Left cardiac atrium (tissue), 4 donors: Measurements from ENCODE around the gene GAS2L2. TPM values are rescaled to one million over a fixed set of nuclear protein-coding genes. Genes with fewer than 3 reads are reported as not detected.
A peak's percentile ranks its signal among the peaks of the same experiment; 100 is the strongest.

Experiments
- ATAC-seq, 2 donors: fragments of 200-7000 bp; cut with Tn5 transposase; one replicate each; pipeline ENCODE4 v1.9.1; 2020; ENCODE audit warnings: mild to moderate bottlenecking in 2 of 2, moderate library complexity in 2 of 2
- DNase-seq: peaks from one replicate; pipeline ENCODE4 v3.0.0-alpha.2; 2020
- intact Hi-C, 2 donors: fragments of 100-400 bp; cut with DNase I; formaldehyde crosslinking; loops; one replicate each; pipeline versions ENCODE4 v1.14.1 to v1.15.1; 2022 to 2023
- total RNA-seq, 2 donors: library from RNA; stranded (reverse); fragmentation: NEBNext Ultra II Directional; extraction: Animal tissue kit (Norgen Biotek cat#: 25700); gene quantifications; one replicate each; pipeline ENCODE4 v1.2.1, GENCODE V29; 2021
- donor health status: DM: no; HTN: yes; CAD: no.
- donor health status: DM: no; HTN: yes; CAD: no; lungs with severe emphysema.
- donor health status: DM: yes; HTN: yes; CAD: no.
- donor health status: Dilated cardiomyopathy.

GAS2L2 gene
- total RNA-seq, 2 donors from 2014 or later = 0.47 to 1.1 TPM

DNA sequence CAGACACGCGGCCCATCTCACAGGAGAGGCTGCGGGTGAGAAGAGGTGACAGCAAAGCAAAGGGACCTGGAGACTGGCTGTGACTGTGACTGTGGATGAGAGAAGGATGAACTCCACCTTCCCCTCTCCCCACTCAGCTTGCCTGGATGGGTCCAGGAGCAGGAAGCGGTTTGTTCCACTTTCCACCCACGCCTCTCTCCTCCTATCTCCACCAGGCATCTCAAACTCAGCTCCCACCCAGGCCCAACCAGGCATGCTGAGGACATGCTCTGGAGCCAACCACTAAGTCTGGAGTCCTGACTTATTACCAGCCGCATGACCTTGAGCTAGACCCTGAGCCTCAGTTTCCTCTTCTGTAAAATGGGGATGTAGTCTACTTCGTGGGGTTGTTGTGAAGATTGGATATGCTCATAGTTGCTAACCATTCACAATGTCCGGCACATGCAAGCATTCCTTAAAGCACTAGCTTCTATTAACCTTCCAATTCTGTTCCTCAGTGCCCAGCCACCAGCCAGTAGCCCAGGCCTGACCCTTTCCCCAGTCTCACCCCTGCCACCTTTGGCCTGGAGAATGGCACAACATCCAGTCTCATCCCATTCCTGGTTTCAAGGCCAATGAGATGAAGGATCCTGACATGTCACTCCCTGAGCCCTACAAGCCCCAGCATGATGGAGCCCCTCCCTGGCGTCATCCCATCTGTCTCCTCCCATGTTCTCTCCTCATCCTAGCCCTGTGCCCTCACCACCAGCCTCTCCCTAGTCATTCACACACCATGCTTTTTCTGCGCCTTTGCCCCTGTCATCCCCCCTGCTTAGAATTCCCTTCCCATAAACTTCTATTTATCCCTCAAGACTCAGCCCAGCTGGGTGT is 2.3 kb downstream of the GAS2L2 start:
- no peak for DNase-seq
- no peak for ATAC-seq
- intact Hi-C loops = no loop called here

DNA sequence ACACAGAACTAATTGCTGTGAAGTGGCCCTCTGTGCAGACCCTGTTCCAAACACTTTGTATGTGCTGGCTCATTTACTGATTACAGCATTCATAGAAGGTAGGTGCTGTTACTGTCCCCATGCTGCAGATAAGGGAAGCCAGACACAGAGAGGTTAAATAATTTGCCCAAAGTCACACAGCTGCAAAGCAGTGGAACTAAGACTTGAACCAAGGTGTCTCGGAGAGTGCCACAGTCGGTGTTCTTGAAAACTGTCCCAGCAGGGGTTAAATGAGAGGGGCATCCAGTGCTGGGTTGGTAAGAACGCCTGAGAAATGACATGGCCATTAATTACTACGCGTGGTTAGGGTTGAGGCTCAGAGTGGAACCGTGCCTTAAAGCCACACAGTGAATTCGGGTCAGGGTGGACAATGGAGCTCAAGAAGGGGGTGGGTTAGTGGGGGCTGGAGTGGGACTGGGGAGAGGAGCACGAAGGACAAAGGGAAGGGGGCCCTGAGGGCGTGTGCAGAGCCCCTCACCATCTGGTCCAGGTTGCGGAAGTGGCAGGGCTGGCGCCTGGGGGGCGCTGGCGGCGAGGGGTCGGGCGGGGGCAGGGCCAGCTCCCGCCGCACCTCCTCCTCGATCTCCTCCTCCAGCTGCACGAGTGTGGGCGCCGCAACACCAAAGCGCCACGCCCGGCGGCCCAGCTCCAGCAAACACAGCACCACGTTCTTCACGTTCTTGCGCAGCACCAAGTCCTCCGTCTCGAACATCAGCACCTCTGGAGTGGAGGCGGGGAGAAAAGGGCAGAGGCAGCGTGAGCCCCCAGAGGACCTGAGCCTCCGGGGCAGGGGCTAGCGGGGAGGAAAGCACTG is 3.3 kb downstream of the GAS2L2 start:
- DNase-seq (no peak), ATAC-seq (peak in 1 of 2 donors; percentile 16)
- intact Hi-C loops = loop anchor here (2.0 to 10.0 kb wide), 3 partner anchors 95 to 137 kb away; no protein-coding TSS in a partner anchor

DNA sequence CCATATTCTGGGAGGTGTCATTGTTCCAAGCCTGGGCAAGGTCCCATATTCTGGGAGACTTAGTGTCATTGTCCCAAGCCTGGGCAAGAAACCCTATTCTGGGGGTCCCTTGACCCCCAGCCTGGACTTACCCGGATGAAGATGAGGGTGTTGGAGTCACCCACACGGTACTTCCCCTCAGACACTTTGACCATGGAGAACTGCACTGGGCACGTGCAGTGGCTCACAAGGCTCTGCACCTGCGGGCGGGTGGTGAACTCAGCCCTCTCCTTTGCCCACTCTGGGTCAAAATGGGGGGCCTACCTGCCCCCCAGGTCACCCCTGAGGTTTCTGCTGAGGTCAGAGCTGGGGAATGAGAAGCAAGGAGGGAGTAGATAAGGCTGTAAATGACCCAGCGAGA is 4.1 kb downstream of the GAS2L2 start:
- intact Hi-C loops = loop anchor here (2.0 to 10.0 kb wide), 3 partner anchors 94 to 137 kb away; no protein-coding TSS in a partner anchor
- ATAC-seq (no peak), DNase-seq (no peak)

DNA sequence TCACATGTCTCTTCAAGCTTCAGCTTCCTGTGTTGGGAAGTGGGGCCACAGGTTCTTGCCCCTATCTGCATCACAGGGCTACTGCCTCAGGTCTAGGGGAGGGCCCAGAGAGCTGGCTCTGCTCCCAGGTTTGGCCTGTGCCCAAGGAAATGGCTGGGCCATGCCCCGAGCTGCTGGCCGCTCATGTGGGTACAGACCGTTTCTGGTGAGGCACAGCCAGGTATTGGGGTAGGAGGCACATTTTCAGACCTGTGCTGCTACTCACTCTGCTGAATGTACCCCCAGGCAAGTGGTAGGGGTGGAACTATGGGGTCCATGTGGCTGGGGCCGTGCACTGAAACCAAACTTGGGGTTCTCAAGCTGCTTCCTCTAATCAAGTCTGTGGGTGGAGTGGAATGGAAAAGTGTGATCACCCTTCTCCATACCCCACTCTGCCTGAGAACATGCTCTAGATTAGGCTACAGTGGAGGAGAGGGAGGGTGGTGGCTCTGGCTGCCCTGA is 4.6 kb downstream of the GAS2L2 start:
- DNase-seq = no peak
- intact Hi-C loops = loop anchor here (2.0 to 10.0 kb wide), 3 partner anchors 94 to 136 kb away; no protein-coding TSS in a partner anchor

DNA sequence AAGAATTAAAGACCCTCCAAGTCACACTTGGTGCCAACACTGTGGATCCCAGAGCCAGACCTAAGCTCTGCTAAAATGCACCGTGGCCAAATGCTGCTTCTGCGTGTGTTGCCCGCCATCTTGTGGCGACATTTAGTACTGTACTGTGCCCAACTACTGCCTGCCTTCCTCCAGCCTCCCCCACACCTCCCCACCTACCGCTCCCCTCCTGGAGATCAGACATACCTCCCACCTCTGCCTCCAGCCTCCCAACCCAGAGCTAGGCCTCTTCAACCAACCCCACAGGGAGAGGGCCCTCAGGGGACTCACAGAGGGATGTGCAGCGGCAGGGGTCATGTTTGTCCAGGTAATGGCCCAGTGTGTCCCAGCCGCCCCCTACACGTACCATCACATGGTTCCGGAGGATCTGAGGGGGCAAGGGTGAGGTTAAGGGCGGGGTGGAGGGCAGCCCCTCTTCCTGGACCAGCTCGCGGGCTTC is 5.5 kb downstream of the GAS2L2 start:
- intact Hi-C loops = loop anchor here (2.0 to 10.0 kb wide), 4 partner anchors 85 to 135 kb away; no protein-coding TSS in a partner anchor
- peak; percentile 81 for DNase-seq
- ATAC-seq = peak; percentile 77 to 84

More for the DNA sequence above, 4.6 kb downstream of the GAS2L2 start:
- ATAC-seq = peak; percentile 32 to 42

DNA sequence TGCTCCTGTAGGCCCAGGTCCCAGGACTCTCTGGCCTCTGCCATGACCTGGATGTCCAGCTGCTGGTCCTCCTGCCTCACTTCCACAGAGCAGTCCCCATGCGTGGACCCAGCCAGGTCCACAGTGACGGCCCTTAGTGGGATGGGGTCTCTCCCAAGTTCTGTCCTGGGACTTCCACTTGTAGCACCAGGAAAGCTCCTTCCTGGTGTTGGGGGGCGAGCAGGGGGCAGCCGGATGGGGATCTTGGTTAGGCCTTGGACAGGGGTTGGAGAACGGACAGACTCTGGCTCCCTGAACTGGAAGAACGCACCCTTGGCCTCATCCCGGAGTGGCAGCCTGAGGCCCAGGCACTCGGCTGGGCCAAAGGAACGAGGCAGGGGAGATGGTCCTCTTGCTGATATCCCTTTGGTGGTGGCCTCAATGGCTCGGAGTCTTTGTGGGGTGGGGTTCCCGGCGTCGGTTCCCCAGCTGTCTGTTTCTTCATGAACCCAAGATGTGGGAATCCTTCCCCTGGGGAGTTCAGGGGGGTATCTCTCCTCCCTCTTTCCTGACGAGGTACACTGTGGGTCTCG is 7.2 kb downstream of the GAS2L2 start:
- DNase-seq = peak; percentile 4
- intact Hi-C loops = loop anchor here (2.0 to 10.0 kb wide), 3 partner anchors 83 to 134 kb away; no protein-coding TSS in a partner anchor
- no peak for ATAC-seq

DNA sequence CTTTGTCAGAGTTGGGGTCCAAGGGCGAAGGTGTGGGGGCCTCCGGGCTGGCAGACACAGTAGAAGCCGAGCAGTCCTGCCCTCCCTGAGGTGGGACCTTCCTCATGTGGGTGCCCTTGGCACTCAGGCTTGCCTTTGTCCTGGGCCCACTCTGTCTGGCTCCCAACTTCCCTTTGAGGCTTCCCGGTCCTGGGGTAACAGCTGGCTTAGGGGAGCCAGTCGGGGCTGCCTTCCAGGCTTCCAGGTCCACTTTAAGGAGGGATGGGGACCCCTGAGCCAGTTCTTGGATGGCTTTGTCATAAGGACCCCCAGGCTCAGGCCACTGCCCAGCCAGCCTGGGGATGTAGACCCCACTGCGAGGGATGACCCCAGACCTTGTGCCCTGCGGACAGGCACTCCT is 7.8 kb downstream of the GAS2L2 start:
- no peak for ATAC-seq
- intact Hi-C loops = loop anchor here in 1 of 2 donors (5.0 to 10.0 kb wide), 2 partner anchors 90 to 133 kb away; no protein-coding TSS in a partner anchor
- DNase-seq = no peak

DNA sequence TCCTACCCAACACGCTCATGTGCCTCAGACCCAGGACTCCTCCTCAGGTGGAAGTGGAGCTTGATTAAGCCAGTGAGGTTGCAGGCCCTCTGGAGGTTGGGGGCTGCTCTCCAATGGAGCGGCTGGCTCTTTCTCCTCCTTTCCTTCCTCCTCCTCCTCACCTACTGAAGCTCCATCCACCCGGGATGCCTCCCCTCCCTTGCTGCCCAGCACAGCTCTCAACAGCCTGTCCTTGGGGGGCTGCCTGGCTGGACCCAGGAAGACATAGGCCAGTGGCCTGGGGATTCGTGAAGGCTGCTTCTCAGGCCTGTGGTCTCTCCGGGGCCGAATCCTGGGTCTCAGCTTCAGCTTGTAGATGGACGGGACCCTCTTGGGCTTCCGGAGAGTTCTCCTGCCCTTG is 8.2 kb downstream of the GAS2L2 start:
- no peak for ATAC-seq
- DNase-seq = no peak
- intact Hi-C loops = loop anchor here in 1 of 2 donors (5.0 to 10.0 kb wide), 2 partner anchors 90 to 133 kb away; no protein-coding TSS in a partner anchor

DNA sequence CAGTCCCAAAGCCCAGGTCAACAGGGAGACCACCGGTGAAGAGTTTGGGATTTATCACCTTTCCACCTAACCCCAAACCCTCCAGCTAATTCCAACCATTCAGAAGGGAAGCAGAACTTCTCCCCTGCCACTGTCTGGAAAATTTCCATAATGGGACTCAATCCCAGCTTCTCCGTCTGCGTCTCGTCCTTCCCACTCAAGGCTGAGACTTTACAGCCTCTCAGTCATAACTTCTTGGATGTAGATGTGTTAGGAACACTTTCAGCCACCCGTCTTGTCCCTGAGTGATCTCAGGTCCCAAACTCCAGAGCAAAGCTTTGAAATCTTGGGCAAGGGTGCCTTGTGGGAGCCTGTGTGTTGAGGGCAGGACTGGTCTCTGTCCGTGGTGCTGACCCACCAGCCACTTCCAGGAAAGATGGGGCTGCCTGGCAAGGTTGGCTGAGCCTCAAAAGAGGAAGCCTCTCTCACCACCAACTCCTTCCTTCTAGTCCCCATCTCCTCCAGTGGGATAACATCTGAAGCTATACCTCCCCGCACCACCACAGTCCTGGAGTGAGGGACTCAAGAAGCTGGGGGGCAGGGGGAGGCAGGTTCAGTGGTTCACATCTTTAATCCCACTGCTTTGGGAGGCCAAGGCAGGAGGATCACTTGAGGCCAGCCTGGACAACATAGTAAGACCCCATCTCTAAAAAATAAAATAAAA is 9.3 kb downstream of the GAS2L2 start:
- intact Hi-C loops = loop anchor here in 1 of 2 donors (10.0 kb wide), 1 partner anchor 89 kb away; no protein-coding TSS in a partner anchor
- ATAC-seq = no peak
- DNase-seq = no peak

DNA sequence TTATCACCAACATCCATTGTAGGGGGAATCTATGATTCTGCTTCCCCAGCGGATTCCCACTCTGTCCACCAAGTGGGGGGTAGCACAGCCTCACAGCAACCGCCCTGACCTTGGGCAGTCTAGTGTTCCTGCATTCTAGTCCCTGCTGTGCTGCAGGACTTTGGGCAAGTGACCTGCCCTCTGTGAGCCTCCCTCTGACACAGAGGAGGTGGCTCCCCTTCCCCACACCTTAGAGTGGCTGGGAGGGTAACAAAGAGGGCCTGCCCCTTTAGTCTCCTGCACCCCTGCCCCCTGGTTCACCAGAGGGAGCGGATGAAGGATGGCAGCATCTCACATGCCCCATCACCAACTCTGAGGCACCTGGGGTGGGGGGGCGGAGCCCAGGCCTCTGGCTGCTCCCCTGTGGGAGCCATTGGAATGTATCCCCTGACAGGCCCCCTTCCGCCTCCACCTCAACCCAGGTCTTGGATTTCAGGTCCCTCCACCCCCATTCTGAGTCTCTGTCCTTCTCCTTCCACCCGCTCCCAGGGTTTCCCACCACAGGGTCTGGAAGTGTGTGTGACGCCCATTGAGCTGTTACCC is 10.1 kb downstream of the GAS2L2 start:
- no peak for ATAC-seq
- intact Hi-C loops = loop anchor here in 1 of 2 donors (10.0 kb wide), 1 partner anchor 88 kb away; no protein-coding TSS in a partner anchor

DNA sequence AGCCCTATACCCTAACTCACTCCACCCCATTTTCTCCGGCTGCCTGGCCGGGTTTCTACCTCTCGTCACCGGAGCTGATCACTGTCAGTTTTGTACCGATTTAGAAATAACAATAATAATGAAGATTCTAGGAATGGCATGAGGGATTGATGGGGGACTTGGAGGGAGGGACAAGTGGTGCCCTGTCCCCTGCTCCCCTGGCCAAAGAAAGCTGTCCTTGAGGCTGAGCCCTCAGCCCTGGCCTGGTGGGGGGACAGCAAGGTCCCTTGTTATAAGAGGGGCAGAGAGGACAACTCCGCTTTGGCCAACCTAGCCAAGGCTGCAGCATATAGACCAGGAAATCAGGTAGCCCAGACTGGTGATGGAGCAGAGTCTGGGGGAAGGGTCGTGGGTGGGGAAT is 10.5 kb downstream of the GAS2L2 start:
- DNase-seq = peak; percentile 10
- no peak for ATAC-seq
- intact Hi-C loops = loop anchor here in 1 of 2 donors (10.0 kb wide), 1 partner anchor 88 kb away; no protein-coding TSS in a partner anchor

More for the DNA sequence above, 10.1 kb downstream of the GAS2L2 start:
- DNase-seq = peak; percentile 19

DNA sequence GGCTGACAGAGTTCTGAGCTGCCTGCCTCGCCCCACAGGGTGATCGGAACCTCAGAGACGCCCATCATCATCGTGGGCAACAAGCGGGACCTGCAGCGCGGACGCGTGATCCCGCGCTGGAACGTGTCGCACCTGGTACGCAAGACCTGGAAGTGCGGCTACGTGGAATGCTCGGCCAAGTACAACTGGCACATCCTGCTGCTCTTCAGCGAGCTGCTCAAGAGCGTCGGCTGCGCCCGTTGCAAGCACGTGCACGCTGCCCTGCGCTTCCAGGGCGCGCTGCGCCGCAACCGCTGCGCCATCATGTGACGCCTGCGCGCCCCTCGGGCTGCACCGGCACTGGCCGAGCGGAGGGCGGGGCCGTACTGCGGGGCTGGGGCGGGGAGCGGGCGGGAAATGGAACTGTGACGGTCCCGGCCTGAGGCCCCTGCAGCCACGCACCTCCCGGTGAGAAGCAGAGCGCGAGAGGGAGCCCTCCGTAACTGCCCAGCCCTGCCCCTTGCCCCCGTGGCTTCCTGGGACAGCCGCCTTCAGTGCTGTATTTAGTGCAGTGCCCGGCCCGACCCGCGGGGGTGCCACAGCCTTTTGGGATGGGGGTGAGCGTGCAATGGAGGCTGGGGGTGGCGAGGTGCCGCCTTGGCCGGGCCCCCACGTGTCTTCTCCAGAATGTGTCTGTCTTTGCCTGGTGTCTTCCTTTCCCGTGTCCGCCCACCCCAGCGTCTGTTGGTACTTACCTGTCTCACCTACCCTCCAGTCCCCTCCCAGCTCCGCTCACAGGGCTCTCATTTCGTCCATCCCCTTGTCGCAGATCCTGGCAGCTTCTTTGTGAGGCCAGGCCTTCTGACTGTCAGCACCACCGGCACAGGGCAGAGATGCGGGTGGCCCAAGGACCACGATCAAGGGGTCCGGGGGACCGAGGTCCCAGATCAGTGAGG is 11.8 kb downstream of the GAS2L2 start:
- peak; percentile 22 for DNase-seq
- intact Hi-C loops = loop anchor here in 1 of 2 donors (10.0 kb wide), 1 partner anchor 86 kb away; no protein-coding TSS in a partner anchor
- ATAC-seq = peak; percentile 33 to 52

DNA sequence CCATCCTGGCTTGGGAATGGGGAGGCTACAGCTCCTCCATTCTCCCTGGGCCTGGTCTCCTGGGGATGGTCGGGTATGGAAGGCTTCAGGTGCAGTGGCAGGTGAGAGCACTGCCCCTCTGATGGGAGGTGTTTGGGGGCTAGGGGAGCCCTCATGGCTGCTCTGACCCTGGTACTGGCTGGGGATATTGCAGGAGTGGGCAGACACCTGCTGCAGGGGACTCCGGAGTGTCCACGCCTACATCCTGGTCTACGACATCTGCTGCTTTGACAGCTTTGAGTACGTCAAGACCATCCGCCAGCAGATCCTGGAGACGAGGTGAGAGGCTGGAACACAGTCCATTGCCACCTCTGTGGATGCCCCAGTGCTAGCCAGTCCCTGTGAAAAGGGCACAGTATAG is 12.8 kb downstream of the GAS2L2 start:
- intact Hi-C loops = loop anchor here in 1 of 2 donors (10.0 kb wide), 1 partner anchor 85 kb away; no protein-coding TSS in a partner anchor
- no peak for ATAC-seq
- peak; percentile 6 for DNase-seq

DNA sequence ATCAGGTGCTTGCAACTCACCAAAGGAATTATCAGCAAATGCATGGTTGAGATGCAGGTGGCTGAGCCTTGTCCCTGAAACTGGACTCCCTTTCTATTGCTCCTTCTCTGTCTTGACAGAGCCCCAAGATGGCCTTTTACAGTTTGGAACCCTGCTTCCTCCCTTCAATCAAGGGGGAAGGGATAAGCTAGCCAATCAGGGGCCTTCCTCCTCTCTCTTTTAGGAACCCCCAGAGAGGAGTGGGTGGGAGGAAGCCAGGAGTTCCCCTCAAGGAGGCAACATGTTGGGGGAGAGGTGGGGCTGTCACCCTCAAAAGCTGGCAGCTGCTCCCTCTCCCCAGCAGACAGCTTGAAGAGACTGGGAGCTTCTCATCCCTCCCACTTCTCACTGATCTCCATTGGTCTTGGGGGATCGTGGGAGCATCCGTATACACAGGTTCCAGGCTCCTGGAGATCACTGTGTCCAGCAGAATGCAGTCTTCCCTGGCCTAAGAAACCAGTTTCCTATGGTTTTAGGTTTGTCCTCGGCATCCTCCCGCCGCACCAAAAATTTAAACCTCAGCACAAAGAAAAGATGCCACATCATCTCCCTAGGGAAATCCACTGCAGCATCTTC is 14.4 kb downstream of the GAS2L2 start:
- DNase-seq = no peak
- no peak for ATAC-seq
- intact Hi-C loops = no loop called here

DNA sequence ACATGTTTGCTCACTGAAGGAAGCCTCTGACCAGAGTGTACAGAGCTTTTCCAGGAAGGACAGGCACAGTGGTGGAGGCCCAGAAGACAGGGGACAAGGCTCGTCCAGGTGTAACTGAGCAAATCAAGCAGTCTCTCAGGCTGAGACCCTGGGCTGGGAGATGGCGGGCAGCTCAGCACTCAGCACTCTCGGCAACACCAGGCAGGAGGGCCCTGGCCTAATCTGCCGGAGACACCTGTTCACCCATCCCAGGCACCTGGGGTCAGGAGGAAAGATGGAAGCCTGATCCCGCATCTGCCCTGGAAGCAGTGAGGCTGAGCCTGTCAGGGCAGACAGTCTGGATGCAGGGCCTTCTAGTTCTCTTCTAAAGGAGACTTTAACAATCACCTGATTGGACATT is 16.8 kb downstream of the GAS2L2 start:
- ATAC-seq (no peak), DNase-seq (no peak)
- intact Hi-C loops = no loop called here
